Stimulated activated CD8-positive, alpha-beta memory T cell treated with anti-CD3 and anti-CD28 coated beads, Interleukin-4, amount 100 ng/mL, for 48 hours (primary cell): ENCODE data around the gene NPC1.
"Not testable (repeated sequence)": the region's sequence is repeated elsewhere in the genome, so short reads cannot be mapped to it uniquely, and the experiment has no call there.

Source experiments
- DNase-seq: peaks from one replicate; pipeline ENCODE4 v3.0.0-alpha.2; 2020

NPC1 gene

DNA sequence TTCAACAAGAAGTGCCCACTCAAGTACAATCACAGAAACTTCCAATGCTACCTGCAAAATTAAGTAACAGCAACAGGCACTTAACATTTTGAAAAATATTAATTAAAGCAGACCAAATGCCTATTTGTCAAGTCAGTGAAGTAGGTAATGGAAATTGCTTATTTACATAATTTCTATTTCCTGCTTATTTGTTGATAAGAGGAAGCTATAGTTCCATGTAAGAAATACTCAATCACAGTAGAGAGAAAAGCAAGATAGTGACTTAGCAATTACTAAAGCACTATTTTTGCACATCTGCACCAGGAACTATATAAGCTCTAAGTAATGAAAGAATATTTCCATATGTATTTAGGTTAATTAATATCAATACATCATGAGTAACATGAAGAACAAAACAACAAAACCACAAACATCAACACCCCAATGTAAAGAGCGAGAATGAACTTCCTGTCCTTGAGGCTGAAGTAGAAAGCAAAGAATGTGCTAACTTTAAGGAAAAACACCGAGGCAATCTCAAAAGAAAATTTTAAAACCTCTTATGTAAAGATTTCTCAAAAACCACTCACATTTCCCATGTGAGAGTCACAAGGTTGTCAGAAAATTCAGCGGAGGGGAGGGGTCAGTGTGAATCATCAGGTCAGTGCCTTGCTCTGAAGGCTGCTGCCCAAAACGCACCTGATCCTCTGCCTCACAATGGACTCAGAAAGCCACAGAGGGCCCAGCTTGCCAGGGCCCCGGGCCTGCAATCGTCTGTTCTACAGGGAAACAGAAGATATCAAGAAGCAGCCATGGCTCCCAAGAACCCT lies 12.5 kb downstream of the NPC1 start:
- peak; percentile 58 for DNase-seq

- no peak for DNase-seq
These were observed 13.3 kb downstream of the NPC1 start for GRCh38 chr18:23573020-23573419.

DNA sequence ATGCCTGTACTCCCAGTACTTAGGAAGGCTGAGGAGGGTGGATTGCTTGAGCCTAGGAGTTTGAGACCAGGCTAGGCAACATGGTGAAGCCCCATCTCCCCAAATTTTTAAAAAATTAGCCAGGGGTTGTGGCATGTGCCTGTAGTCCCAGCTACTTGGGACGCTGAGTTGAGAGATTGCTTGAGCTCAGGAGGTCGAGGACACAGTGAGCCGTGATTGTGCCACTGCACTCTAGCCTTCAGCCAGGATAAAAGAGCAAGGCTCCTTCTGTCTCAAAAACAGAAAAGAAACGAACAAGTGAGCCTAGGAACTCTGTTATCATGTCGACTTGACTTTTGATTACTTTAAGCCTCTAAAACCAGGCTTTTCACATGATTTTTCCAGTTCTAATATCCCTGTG lies 13.7 kb downstream of the NPC1 start:
- no peak for DNase-seq

DNA sequence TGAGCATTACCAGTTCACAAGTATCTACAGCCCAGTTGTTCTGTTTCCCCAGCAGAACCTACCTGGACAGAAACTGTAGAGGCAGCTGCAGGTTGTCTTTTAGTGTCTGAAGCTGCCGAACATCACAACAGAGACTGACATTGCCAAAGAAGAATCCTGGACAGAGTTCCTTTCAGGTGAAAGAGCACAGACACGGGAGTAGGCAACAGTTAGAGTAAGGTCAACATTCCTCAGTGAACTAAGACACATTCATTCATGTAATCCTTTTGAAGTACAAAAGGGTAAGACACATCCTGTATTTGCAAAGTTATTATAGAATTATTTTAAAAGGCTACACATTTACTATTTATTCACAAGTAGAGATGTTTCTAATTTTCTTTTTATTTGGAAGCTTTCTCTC lies 14.3 kb downstream of the NPC1 start:
- no peak for DNase-seq

DNA sequence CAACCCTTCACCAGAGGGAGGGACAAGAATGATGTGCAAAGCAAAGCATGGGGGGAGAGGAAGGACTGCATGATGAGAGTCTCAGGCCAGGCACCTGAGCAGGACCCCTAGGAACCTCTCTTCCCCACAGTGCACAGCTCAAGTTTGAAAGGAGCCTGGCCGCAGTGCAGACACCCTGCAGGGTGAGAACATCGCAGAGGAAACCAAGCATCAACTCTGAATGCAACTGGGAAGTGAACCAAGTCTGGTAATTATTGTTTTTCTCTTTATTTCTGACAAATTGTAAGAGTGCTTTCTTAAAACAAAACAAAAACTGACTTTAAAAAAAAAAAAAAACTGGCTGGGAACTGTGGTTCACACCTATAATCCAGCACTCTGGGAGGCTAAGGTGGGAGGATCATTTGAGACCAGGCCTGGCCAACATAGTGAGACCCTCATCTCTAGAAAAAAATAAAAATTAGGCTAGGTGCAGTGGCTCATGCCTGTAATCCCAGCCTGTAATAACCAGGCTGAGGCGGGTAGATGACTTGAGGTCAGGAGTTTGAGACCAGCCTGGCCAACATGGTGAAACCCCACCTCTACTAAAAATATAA lies 15.3 kb downstream of the NPC1 start:
- DNase-seq, result no peak

- DNase-seq, result no peak
These were observed 16.8 kb downstream of the NPC1 start for GRCh38 chr18:23569299-23570063.

DNA sequence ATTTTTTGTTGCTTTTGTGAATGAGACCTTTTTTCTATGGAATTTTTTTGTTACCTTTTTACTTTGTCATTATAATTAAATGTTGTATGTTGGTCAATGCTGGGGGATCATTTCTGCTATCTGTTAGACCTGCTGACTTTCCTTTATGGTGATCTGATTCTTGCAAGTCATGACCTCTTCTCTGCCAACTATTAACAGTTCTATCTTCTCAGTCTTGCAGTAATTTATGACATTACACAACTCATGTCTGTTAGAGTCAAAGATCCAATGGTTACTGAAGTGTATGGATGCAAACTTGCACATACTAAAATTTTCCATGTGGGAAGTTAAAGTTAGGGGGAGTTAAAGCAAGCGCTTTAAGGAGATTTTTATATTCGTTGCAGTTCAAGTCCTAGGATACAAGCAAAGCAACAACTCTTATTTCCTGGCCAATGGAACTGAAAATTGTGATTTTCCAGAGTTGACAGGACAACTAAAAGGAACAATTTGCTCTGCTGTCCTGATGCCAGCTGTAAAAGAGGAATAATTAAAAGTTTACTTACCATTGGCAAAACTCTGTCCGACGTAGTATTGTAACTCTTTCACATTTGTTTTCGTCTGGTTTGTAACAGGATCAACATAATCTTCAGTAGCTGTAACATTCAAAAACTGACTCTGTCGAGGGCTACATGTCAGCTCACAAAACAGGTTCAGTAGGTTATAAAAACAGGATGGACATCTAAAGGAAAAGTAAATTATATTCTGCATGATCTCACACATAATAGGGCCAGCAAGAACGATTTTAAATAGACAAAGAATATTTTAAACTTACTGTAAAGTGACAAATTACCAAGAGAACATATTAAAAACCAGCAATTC lies 17.8 kb downstream of the NPC1 start:
- DNase-seq, result no peak

DNA sequence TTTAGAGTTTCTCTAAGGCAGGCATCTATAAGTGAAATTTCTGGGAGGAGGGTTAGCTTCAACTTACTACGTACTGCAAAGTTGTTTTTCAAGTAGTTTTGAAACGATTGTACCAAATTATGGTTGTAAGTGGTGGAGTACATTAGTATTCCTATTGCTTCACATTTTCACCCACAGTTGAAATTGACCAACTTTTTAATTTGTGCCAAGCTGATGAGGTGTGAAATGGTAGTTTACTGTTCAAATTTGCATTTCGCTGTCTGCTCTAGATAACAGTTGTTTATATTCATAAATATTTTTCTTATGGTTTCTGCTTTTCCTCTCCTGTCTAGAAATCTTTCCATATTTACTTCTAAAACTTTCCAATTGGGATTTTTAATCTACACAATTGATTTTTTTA lies 18.6 kb downstream of the NPC1 start:
- no peak for DNase-seq

DNA sequence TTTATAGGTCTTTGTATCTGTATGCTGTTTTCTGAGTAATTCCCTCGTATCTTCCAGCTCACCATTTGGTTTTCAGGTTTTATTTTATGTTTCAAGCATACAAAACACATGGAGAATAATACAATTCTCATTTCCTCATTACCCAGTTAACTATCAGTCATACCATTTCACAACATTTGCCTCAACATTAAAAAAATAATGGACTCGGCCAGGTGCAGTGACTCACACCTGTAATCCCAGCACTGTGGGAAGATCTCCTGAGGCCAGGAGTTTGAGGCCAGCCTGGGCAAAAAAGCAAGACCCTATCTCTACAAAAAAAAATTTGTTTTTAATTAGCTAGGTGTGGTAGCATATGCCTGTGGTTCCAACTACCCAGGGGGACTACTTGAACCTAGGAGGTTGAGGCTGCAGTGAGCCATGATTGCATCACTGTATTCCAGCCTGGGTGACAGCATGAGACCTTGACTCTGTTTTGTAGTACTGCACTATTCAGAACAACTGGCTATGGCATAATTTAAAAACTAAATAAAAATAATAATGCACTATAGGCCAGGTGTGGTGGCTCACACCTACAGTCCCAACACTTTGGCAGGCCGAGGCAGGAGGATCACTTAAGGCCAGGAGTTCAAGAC lies 20.3 kb downstream of the NPC1 start:
- DNase-seq, result no peak

GRCh38 chr18:23563377-23564043 lies 22.8 kb downstream of the NPC1 start:
- DNase-seq, result no peak

GRCh38 chr18:23560186-23560585 lies 26.1 kb downstream of the NPC1 start:
- no peak for DNase-seq

- DNase-seq, result not testable (repeated sequence)
These were observed 28.8 kb downstream of the NPC1 start for GRCh38 chr18:23557511-23557910.

DNA sequence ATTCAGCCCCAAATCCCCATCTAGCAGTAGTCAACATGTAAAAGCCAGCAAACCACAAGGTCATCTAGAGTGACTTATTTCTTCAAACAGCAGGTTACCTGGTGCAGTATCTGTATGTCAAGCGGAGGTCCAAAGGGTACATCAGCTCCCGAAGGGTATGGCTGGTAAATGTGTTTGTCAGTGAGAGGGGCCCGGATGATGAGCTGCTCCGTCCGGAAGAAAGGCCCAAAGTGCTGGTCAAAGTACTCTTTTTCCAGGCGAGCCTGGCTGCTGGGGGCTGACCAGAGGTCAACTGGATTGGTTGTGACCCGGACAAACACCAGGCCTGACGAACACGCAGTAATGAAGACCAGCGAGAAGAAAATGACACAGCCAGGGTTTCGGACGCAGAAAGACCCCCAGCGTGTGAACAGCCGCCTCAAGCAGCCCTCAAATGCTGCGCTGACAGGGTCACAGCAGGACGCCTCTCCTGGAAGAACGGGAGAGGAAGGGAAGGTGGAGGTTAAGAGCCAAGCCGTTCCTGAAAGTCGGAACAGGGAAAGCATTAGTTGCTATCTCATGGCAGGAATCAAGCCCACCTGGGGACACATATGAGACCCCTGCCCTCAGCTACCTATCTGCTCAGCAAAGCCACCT lies 30.0 kb downstream of the NPC1 start:
- no peak for DNase-seq

GRCh38 chr18:23553887-23554286 lies 32.4 kb downstream of the NPC1 start:
- no peak for DNase-seq

DNA sequence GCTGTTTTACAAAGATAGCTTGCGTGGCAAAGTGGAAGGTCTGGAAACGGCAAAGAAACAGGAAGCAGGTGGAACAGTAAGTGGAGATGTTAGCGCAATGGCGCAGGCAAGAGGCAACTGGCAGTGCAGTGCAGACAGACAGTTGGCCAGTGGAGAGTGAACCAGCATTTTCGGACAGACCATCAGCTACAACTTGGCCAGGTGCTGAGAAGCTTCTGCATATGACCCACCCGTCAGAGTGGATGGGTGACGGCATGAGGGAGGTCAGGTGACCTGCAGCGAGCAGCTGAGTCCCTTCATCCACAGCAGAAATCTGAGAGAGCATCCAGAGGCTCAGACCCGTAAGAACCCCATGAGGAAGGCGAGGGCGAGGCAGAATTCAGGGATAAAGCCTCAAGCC lies 33.8 kb downstream of the NPC1 start:
- no peak for DNase-seq

- no peak for DNase-seq
These were observed 34.3 kb downstream of the NPC1 start for GRCh38 chr18:23551978-23552377.

- no peak for DNase-seq
These were observed 35.4 kb downstream of the NPC1 start for GRCh38 chr18:23550898-23551297.

- no peak for DNase-seq
These were observed 37.6 kb downstream of the NPC1 start for GRCh38 chr18:23548719-23549118.

- DNase-seq, result no peak
These were observed 38.0 kb downstream of the NPC1 start for GRCh38 chr18:23548275-23548674.

- no peak for DNase-seq
These were observed 38.5 kb downstream of the NPC1 start for GRCh38 chr18:23547846-23548245.

- no peak for DNase-seq
These were observed 39.0 kb downstream of the NPC1 start for GRCh38 chr18:23547306-23547705.
